HCT116 (cell line): ENCODE data around the gene TTC16. TPM values are rescaled to one million over a fixed set of nuclear protein-coding genes. Genes with fewer than 3 reads are reported as not detected.

ENCODE experiments used
- ATAC-seq: fragments of 200-7000 bp; cut with Tn5 transposase; 2 replicates; pipeline ENCODE4 v1.9.1; 2020; ENCODE audit warnings: mild to moderate bottlenecking, moderate library complexity
- BruUV-seq: library from RNA; stranded (reverse); fragments of 400-500 nt; replicated peaks from 2 replicates; lab custom pipeline; 2021; lab: Mats Ljungman, UMichigan
- CTCF ChIA-PET: fragments of 300-600 bp; sonication (Branson Sonifier 250); formaldehyde crosslinking; loops from one replicate; lab custom pipeline; 2021; ENCODE audit warnings: antibody characterized with exemption; lab: Charles Lee
- POLR2A ChIA-PET: fragments of 300-600, 350-600 bp; sonication (Branson Sonifier 250); formaldehyde crosslinking; loops from one replicate; lab custom pipeline; 2021; ENCODE audit warnings: antibody characterized with exemption; lab: Charles Lee
- RAD21 ChIA-PET, 2 experiments: fragments of 300-600 bp; sonication (Branson Sonifier 250); formaldehyde crosslinking; loops; one replicate each; lab custom pipeline; 2023; ENCODE audit warnings: low total read pairs in 2 of 2; ENCODE audit not compliant: uncharacterized antibody in 2 of 2, unreplicated experiment in 2 of 2, low non-redundant PET in 1 of 2; lab: Charles Lee
- DNase-seq: peaks from one replicate; pipeline ENCODE4 v3.0.0-alpha.2; 2010; ENCODE audit warnings: low read depth, low spot score
- H2AFZ ChIP-seq: fragments of 200-600 bp; shearing (Covaris generic), sonication (generic); 2 replicates; pipeline ENCODE4 v1.6.1; 2017; ENCODE audit warnings: low read depth, mixed run types, mixed read lengths, antibody characterized with exemption, low read length; ENCODE audit not compliant: poor library complexity, severe bottlenecking
- H3K27ac ChIP-seq: 2 replicates; pipeline ENCODE4 v1.5.1; 2012; ENCODE audit warnings: low read depth, low read length
- H3K27me3 ChIP-seq: fragments of 200-600 bp; sonication (generic); 2 replicates; pipeline ENCODE4 v1.6.1; 2016; ENCODE audit warnings: mixed run types, low read length, mixed read lengths; ENCODE audit not compliant: insufficient read depth
- H3K36me3 ChIP-seq, 2 experiments: fragments of 200-500 bp in 1 of 2; fragments of 200-600 bp in 1 of 2; sonication (Bioruptor generic) in 1 of 2; sonication (generic) in 1 of 2; 2 replicates each; pipeline versions ENCODE4 v1.5.1 to v1.6.1; 2014 to 2016; ENCODE audit warnings: low read length in 2 of 2, inconsistent platforms in 1 of 2, mixed read lengths in 1 of 2, mixed run types in 1 of 2; ENCODE audit not compliant: insufficient read depth in 2 of 2, control insufficient read depth in 1 of 2
- H3K4me1 ChIP-seq, 2 experiments: fragments of 200-600 bp in 1 of 2; sonication (generic) in 1 of 2; 2 replicates each; pipeline versions ENCODE4 v1.5.1 to v1.6.1; 2012 to 2017; ENCODE audit warnings: low read length in 2 of 2, inconsistent platforms in 1 of 2, mild to moderate bottlenecking in 1 of 2, mixed read lengths in 1 of 2, mixed run types in 1 of 2, moderate library complexity in 1 of 2; ENCODE audit not compliant: insufficient read depth in 2 of 2, control insufficient read depth in 1 of 2
- H3K4me2 ChIP-seq: fragments of 200-600 bp; sonication (generic); 2 replicates; pipeline ENCODE4 v1.6.1; 2017; ENCODE audit warnings: mixed run types, low read length, mixed read lengths
- H3K4me3 ChIP-seq, 2 experiments: fragments of 200-600 bp in 1 of 2; sonication (generic) in 1 of 2; replicated peaks in 1 of 2; 2 replicates each; pipeline ENCODE4 v1.5.1; 2011 to 2016; ENCODE audit warnings: low read length in 2 of 2, control low read depth in 1 of 2, low read depth in 1 of 2, mild to moderate bottlenecking in 1 of 2, mixed read lengths in 1 of 2, mixed run types in 1 of 2
- H3K79me2 ChIP-seq: fragments of 200-600 bp; sonication (generic); 2 replicates; pipeline ENCODE4 v1.6.1; 2017; ENCODE audit warnings: mild to moderate bottlenecking, mixed run types, low read length, moderate library complexity, mixed read lengths; ENCODE audit not compliant: insufficient read depth
- H3K9ac ChIP-seq: fragments of 200-600 bp; sonication (generic); 2 replicates; pipeline ENCODE4 v1.6.1; 2016; ENCODE audit warnings: low read length, mixed read lengths
- H3K9me2 ChIP-seq: fragments of 200-600 bp; sonication (generic), shearing (Covaris generic); 2 replicates; pipeline ENCODE4 v1.6.1; 2017; ENCODE audit warnings: mixed run types, mild to moderate bottlenecking, moderate library complexity; ENCODE audit not compliant: insufficient read depth
- H3K9me3 ChIP-seq, 2 experiments: fragments of 200-500 bp in 1 of 2; fragments of 200-600 bp in 1 of 2; sonication (Bioruptor generic) in 1 of 2; sonication (generic) in 1 of 2; 2 replicates each; pipeline ENCODE4 v1.6.1; 2014 to 2017; ENCODE audit warnings: low read length in 2 of 2, mixed read lengths in 2 of 2, inconsistent platforms in 1 of 2, low read depth in 1 of 2, mild to moderate bottlenecking in 1 of 2, mixed run types in 1 of 2, moderate library complexity in 1 of 2; ENCODE audit not compliant: control insufficient read depth in 1 of 2, insufficient read depth in 1 of 2
- H4K20me1 ChIP-seq: fragments of 200-600 bp; sonication (generic), shearing (Covaris generic); 2 replicates; pipeline ENCODE4 v1.6.1; 2017; ENCODE audit warnings: mixed run types, mild to moderate bottlenecking, moderate library complexity; ENCODE audit not compliant: insufficient read depth
- CBX3 ChIP-seq: IDR thresholded peaks from 2 replicates; pipeline ENCODE4 v1.6.1; 2012; ENCODE audit warnings: low read depth
- CEBPB ChIP-seq: IDR thresholded peaks from 2 replicates; pipeline ENCODE4 v1.6.1; 2012; ENCODE audit warnings: low read depth
- EGR1 ChIP-seq: IDR thresholded peaks from 2 replicates; pipeline ENCODE4 v1.6.1; 2012; ENCODE audit warnings: low read depth
- ELF1 ChIP-seq: IDR thresholded peaks from 2 replicates; pipeline ENCODE4 v1.6.1; 2012; ENCODE audit warnings: low read depth, borderline replicate concordance
- EZH2 ChIP-seq: fragments of 200-600 bp; sonication (generic); IDR thresholded peaks from 2 replicates; pipeline ENCODE4 v1.6.1; 2017; ENCODE audit warnings: antibody characterized with exemption, mixed run types
- JUND ChIP-seq: IDR thresholded peaks from 2 replicates; pipeline ENCODE4 v1.6.1; 2012
- MAX ChIP-seq: IDR thresholded peaks from 2 replicates; pipeline ENCODE4 v1.6.1; 2012
- POLR2A ChIP-seq: IDR thresholded peaks from 2 replicates; pipeline ENCODE4 v1.7.0; 2011; ENCODE audit warnings: borderline replicate concordance; ENCODE audit not compliant: insufficient read depth, insufficient read length; ENCODE audit errors: extremely low read depth
- SP1 ChIP-seq: IDR thresholded peaks from 2 replicates; pipeline ENCODE4 v1.6.1; 2012; ENCODE audit warnings: low read depth
- ZFX ChIP-seq: fragments of 450-650 bp; IDR thresholded peaks from 2 replicates; pipeline ENCODE4 v1.6.1; 2017
- intact Hi-C: fragments of 100-400 bp; cut with micrococcal nuclease; formaldehyde crosslinking; loops from 2 replicates; pipeline ENCODE4 v1.10.0; 2022
- total RNA-seq: library from RNA; stranded (reverse); gene quantifications from one replicate; pipeline ENCODE4 v1.2.1, GENCODE V29; 2021; ENCODE audit not compliant: unreplicated experiment
- TF ChIP-seq, protein P1 (sequence below): IDR thresholded peaks from 2 replicates; pipeline ENCODE4 v1.6.1; 2011; ENCODE audit warnings: mild to moderate bottlenecking, low read length, moderate library complexity; ENCODE audit not compliant: insufficient replicate concordance; ENCODE audit errors: extremely low read depth

Gene TTC16
- total RNA-seq, 1 experiment from 2014 or later: not detected

- ChIA-PET RAD21 (no interaction called here), POLR2A (no interaction called here), CTCF (no interaction called here)
- Histone ChIP-seq H3K36me3 (peaks cover 0 to 4% of the 10 kb centered on the region in 2 experiments; a peak in 1 of 4 replicates), H3K4me2 (no peak overlapping the region), H3K9me2 (no peaks in the 10 kb centered on the region), H3K9me3 (no peaks in the 10 kb centered on the region), H3K27me3 (no peaks in the 10 kb centered on the region), H2AFZ (no peak overlapping the region), H4K20me1 (no peaks in the 10 kb centered on the region), H3K4me1 (peaks cover 13 to 26% of the 10 kb centered on the region in 2 experiments), H3K27ac (no peak overlapping the region), H3K79me2 (peaks cover 13% of the 10 kb centered on the region), H3K9ac (no peak overlapping the region), H3K4me3 (no peak overlapping the region)
- ATAC-seq: no peak
- BruUV-seq: no TSS peak
- TF ChIP-seq CEBPB (no peak), ZFX (no peak), EGR1 (no peak), MAX (no peak), ELF1 (no peak)
- TF ChIP-seq, protein P1, sequence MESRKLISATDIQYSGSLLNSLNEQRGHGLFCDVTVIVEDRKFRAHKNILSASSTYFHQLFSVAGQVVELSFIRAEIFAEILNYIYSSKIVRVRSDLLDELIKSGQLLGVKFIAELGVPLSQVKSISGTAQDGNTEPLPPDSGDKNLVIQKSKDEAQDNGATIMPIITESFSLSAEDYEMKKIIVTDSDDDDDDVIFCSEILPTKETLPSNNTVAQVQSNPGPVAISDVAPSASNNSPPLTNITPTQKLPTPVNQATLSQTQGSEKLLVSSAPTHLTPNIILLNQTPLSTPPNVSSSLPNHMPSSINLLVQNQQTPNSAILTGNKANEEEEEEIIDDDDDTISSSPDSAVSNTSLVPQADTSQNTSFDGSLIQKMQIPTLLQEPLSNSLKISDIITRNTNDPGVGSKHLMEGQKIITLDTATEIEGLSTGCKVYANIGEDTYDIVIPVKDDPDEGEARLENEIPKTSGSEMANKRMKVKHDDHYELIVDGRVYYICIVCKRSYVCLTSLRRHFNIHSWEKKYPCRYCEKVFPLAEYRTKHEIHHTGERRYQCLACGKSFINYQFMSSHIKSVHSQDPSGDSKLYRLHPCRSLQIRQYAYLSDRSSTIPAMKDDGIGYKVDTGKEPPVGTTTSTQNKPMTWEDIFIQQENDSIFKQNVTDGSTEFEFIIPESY: no peak
- no peak for DNase-seq
- intact Hi-C loops: no loop called here
Measured at GRCh38 chr9:127711831-127712274, 4.0 kb upstream of the TTC16 start.

DNA sequence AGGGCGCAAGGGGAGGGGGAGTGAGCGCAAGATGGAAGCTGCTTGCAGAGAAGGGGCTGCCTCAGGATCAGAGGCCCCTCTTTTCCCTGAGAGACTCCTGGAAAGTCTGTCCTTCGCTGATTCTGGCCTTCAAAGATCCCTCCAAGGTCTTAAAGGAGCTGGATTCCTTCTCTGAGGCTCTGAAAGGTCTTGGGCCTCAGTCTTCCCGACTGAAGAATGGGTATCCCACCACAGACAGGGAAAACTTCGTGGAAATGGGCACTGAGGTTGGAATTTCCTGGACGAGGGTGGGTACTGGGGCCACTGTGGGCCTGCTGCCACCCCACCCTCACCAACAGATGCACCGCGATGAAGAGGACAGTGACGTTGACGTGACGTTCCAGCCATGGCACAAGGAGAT, 3.5 kb upstream of the TTC16 start:
- ATAC-seq (no peak), DNase-seq (no peak)
- no peaks in the 10 kb centered on the region for H3K27me3 ChIP-seq
- no peak overlapping the region for H3K4me2 ChIP-seq
- no peak overlapping the region for H3K27ac ChIP-seq
- ChIA-PET POLR2A (no interaction called here), RAD21 (no interaction called here), CTCF (no interaction called here)
- intact Hi-C loops: no loop called here
- peaks cover 9 to 21% of the 10 kb centered on the region in 2 experiments for H3K4me1 ChIP-seq
- peaks cover 0 to 4% of the 10 kb centered on the region in 2 experiments; a peak in 1 of 4 replicates for H3K36me3 ChIP-seq
- no peaks in the 10 kb centered on the region for H3K9me2 ChIP-seq
- peaks cover 13% of the 10 kb centered on the region for H3K79me2 ChIP-seq
- no peak overlapping the region for H3K9ac ChIP-seq
- no peaks in the 10 kb centered on the region for H4K20me1 ChIP-seq
- BruUV-seq: no TSS peak
- H2AFZ ChIP-seq: no peak overlapping the region
- TF ChIP-seq, protein P1: no peak
- no peak for TF ChIP-seq CBX3
- TF ChIP-seq JUND: no peak
- no peak for TF ChIP-seq SP1
- no peak for TF ChIP-seq POLR2A
- TF ChIP-seq CEBPB: no peak
- TF ChIP-seq EZH2: no peak
- no peak overlapping the region for H3K4me3 ChIP-seq
- H3K9me3 ChIP-seq: no peaks in the 10 kb centered on the region
